HL-60 (cell line): ENCODE data around the gene MEFV.

Experiments used
- DNase-seq, 2 experiments: peaks; one replicate each; pipeline ENCODE4 v3.0.0-alpha.2; 2010 to 2020; ENCODE audit warnings: low read depth in 1 of 2, low spot score in 1 of 2
- H3K27ac ChIP-seq: fragments of 250-450 bp; sonication (Bioruptor Pico); replicated peaks from 2 replicates; pipeline ENCODE4 v1.5.1; 2020; ENCODE audit warnings: mild to moderate bottlenecking, moderate library complexity
- H3K27me3 ChIP-seq: fragments of 250-450 bp; sonication (Bioruptor Pico); 2 replicates; pipeline ENCODE4 v1.5.1; 2021; ENCODE audit warnings: mild to moderate bottlenecking, moderate library complexity; ENCODE audit not compliant: insufficient read depth, poor library complexity, severe bottlenecking
- H3K4me3 ChIP-seq: replicated peaks from 2 replicates; pipeline ENCODE4 v1.5.1; 2011; ENCODE audit warnings: mild to moderate bottlenecking, control low read depth, low read length; ENCODE audit not compliant: insufficient read depth
- GABPA ChIP-seq: IDR thresholded peaks from 2 replicates; pipeline ENCODE4 v1.6.1; 2012; ENCODE audit warnings: low read depth
- POLR2AphosphoS5 ChIP-seq: IDR thresholded peaks from 2 replicates; pipeline ENCODE4 v1.6.1; 2012; ENCODE audit warnings: low read depth
- SPI1 ChIP-seq: IDR thresholded peaks from 2 replicates; pipeline ENCODE4 v1.6.1; 2012; ENCODE audit warnings: low read depth, mild to moderate bottlenecking, borderline replicate concordance
- long read RNA-seq: library from polyadenylated mRNA; unstranded; transcript quantifications from one replicate; pipeline ENCODE4 v2.0.0, GENCODE V29; 2020
- TF ChIP-seq, protein P1 (sequence below): IDR thresholded peaks from 2 replicates; pipeline ENCODE4 v1.6.1; 2012; ENCODE audit warnings: low read depth; ENCODE audit not compliant: insufficient replicate concordance
- TF ChIP-seq, protein P2 (sequence below): IDR thresholded peaks from one replicate; pipeline ENCODE4 v1.5.1; 2011; ENCODE audit warnings: low read length, control low read depth, inconsistent platforms; ENCODE audit not compliant: insufficient read depth

Gene MEFV, protein sequence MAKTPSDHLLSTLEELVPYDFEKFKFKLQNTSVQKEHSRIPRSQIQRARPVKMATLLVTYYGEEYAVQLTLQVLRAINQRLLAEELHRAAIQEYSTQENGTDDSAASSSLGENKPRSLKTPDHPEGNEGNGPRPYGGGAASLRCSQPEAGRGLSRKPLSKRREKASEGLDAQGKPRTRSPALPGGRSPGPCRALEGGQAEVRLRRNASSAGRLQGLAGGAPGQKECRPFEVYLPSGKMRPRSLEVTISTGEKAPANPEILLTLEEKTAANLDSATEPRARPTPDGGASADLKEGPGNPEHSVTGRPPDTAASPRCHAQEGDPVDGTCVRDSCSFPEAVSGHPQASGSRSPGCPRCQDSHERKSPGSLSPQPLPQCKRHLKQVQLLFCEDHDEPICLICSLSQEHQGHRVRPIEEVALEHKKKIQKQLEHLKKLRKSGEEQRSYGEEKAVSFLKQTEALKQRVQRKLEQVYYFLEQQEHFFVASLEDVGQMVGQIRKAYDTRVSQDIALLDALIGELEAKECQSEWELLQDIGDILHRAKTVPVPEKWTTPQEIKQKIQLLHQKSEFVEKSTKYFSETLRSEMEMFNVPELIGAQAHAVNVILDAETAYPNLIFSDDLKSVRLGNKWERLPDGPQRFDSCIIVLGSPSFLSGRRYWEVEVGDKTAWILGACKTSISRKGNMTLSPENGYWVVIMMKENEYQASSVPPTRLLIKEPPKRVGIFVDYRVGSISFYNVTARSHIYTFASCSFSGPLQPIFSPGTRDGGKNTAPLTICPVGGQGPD
- long read RNA-seq: 0 reads

DNA sequence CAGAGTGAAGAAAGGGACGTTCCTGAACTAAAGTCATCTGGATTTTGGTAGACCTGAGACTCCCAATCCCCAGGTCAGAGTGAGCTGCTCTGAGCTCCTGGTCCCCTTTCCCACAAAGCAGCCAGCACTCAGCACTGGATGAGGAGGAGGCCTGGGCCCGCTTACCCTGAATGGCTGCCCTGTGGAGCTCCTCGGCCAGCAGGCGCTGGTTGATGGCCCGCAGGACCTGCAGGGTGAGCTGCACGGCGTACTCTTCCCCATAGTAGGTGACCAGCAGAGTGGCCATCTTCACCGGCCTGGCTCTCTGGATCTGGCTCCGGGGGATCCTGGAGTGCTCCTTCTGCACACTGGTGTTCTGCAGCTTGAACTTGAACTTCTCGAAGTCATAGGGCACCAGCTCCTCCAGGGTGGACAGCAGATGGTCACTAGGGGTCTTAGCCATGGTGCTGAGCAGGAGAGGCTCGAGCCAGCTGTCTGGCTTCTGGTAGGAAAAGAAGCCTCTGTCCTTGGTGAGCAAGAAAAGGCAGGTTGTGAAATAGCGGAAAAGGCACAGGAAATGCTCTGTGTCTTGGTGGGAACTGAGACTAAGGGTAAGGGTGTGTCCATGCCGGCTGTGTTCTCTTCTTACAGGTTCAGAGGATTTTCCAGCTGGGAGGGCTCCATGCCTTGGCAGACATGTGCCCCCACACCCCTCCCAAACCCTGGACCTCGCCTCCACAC lies at the start of gene MEFV:
TSS of gene MEFV (minus strand) at position 488 of the 720 bp plus-strand sequence. CDS start at position 442, 46 bp downstream.
- peak; percentile 38 to 43 for DNase-seq
- H3K27me3 ChIP-seq: no peaks in the 10 kb centered on the region
- H3K27ac ChIP-seq: no peak within 1 kb of the TSS
- peak within 1 kb of the TSS; percentile 3 for H3K4me3 ChIP-seq
- TF ChIP-seq POLR2AphosphoS5 (no peak), GABPA (no peak), SPI1 (no peak)
- TF ChIP-seq, protein P1, sequence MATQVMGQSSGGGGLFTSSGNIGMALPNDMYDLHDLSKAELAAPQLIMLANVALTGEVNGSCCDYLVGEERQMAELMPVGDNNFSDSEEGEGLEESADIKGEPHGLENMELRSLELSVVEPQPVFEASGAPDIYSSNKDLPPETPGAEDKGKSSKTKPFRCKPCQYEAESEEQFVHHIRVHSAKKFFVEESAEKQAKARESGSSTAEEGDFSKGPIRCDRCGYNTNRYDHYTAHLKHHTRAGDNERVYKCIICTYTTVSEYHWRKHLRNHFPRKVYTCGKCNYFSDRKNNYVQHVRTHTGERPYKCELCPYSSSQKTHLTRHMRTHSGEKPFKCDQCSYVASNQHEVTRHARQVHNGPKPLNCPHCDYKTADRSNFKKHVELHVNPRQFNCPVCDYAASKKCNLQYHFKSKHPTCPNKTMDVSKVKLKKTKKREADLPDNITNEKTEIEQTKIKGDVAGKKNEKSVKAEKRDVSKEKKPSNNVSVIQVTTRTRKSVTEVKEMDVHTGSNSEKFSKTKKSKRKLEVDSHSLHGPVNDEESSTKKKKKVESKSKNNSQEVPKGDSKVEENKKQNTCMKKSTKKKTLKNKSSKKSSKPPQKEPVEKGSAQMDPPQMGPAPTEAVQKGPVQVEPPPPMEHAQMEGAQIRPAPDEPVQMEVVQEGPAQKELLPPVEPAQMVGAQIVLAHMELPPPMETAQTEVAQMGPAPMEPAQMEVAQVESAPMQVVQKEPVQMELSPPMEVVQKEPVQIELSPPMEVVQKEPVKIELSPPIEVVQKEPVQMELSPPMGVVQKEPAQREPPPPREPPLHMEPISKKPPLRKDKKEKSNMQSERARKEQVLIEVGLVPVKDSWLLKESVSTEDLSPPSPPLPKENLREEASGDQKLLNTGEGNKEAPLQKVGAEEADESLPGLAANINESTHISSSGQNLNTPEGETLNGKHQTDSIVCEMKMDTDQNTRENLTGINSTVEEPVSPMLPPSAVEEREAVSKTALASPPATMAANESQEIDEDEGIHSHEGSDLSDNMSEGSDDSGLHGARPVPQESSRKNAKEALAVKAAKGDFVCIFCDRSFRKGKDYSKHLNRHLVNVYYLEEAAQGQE: peak; percentile 77
- TF ChIP-seq, protein P2, sequence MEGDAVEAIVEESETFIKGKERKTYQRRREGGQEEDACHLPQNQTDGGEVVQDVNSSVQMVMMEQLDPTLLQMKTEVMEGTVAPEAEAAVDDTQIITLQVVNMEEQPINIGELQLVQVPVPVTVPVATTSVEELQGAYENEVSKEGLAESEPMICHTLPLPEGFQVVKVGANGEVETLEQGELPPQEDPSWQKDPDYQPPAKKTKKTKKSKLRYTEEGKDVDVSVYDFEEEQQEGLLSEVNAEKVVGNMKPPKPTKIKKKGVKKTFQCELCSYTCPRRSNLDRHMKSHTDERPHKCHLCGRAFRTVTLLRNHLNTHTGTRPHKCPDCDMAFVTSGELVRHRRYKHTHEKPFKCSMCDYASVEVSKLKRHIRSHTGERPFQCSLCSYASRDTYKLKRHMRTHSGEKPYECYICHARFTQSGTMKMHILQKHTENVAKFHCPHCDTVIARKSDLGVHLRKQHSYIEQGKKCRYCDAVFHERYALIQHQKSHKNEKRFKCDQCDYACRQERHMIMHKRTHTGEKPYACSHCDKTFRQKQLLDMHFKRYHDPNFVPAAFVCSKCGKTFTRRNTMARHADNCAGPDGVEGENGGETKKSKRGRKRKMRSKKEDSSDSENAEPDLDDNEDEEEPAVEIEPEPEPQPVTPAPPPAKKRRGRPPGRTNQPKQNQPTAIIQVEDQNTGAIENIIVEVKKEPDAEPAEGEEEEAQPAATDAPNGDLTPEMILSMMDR: no peak

DNA sequence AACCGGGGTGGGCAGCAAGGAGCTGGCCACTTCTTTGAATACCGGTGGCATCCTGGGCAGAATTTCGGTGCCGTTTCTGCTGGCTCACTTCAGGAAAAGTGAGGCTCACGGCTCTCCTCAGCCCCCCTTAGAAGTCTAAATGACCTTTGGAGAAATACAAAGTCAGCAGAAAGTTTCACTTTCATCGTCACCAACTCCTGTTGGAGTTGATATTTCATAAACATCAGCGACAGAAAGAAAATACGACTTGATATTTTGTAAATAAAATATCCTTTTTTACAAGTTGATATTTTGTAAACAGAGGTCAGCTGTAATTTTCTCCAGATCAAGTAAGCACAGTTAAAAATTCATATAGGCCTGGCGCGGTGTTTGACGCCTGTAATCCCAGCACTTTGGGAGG lies 49.6 kb upstream of the MEFV start:
- peak overlapping the region; percentile 95 for H3K27ac ChIP-seq
- no peak for DNase-seq
- TF ChIP-seq GABPA: no peak
- no peak for TF ChIP-seq POLR2AphosphoS5
- TF ChIP-seq SPI1: no peak
- H3K4me3 ChIP-seq: peak overlapping the region; percentile 50
- no peaks in the 10 kb centered on the region for H3K27me3 ChIP-seq

DNA sequence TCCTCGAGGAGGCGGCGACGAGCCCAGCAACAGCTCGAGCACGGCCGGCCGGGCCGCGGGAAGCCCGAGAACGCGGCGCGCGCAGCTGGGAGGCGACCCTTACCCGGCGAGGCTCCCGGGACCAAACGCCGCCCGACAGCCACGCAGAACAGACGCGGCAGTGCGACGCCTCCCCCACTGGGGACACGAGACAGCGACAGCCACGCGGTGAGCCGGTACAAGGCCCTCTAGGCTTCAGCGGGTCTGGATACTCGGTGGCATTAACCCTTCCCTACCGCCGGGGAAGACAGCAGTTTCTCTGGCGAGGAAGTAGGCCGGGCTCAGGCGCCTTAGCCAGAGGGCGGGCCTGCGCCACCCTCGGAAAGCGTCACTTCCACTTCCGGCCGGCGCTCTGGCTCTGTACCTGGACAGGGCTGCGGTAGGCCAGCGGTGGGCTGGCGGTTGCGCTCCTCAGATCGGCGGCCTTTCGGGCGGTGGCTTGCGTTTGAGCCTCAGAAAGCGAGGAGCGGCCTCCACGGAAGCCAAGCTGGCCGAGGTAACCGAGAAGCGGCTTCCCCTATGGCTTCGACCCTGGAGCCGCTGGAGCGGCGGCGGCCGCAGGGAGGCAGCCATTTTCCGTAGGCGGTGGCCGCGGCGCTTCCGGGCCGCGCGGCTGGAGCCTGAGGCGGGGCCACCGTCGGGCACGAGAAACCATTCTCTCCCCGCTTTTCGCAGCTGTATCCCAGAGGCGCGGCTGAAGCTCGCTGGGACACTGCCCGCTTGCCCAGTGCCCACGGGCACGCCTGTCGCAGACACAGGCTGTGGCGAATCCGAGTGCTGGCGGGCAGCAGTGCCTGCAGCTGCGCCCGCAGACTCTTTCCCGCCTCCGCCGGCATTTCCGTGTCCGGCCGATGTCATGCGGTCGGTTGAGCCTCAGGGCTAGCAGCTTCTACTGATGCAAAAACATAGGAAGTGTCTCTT lies 49.0 kb upstream of the MEFV start, which contains the start of the genes TIGD7 and ZNF75A:
TSS of gene TIGD7 (minus strand) at position 322 of the 960 bp plus-strand sequence. CDS start 4,816 bp downstream, outside the sequence.
TSS of gene ZNF75A (plus strand) at position 389 of the 960 bp plus-strand sequence. CDS start 2,932 bp downstream, outside the sequence.
- H3K27ac ChIP-seq: peak within 1 kb of the TSS; percentile 95
- H3K27me3 ChIP-seq: no peaks in the 10 kb centered on the region
- peak; percentile 92 to 93 for DNase-seq
- H3K4me3 ChIP-seq: peak within 1 kb of the TSS; percentile 50
- TF ChIP-seq, protein P2: no peak
- TF ChIP-seq GABPA: peak; percentile 91
- TF ChIP-seq POLR2AphosphoS5: peak; percentile 97
- peak; percentile 55; the same call in 1 of the 2 replicates for TF ChIP-seq SPI1
- TF ChIP-seq, protein P1: peak; percentile 68
